KOPT-K1 (cell line): Measurements from ENCODE around the gene VIPR2.

Experiments
- H3K27ac ChIP-seq: fragments of 200-600 bp; sonication (generic); 2 replicates; pipeline ENCODE4 v1.5.1; 2016; ENCODE audit warnings: antibody characterized with exemption, mild to moderate bottlenecking, low read depth, low read length; ENCODE audit not compliant: poor library complexity, severe bottlenecking
- H3K36me3 ChIP-seq: fragments of 200-600 bp; sonication (generic); 2 replicates; pipeline ENCODE4 v1.5.1; 2017; ENCODE audit warnings: antibody characterized with exemption, mild to moderate bottlenecking, low read length, moderate library complexity; ENCODE audit not compliant: insufficient read depth
- H3K9me3 ChIP-seq: fragments of 200-600 bp; sonication (generic); 2 replicates; pipeline ENCODE4 v1.5.1; 2017; ENCODE audit warnings: antibody characterized with exemption, low read length, mild to moderate bottlenecking; ENCODE audit not compliant: insufficient read depth, poor library complexity, severe bottlenecking

Gene VIPR2

DNA sequence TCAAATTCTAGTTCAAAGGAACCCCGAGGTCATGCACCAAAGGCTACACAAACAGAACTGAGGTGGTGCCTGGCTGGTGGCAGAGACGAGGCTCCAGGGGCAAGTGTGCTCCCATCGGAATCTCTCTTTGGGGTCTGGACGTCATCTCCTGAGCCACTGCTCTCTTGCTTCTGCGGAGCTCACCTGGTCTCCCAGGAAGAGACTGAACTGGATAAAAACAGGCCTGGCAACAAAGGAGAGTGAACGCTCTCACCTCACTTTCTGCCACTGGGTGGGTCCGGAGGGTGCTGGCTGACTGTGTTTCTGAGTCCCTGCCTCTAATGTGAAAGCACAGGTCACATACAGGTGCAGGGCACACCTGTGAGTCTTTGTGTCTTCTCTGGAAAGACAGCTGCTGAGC lies 22.4 kb downstream of the VIPR2 start:
- peaks cover 97% of the 10 kb centered on the region for H3K36me3 ChIP-seq
- H3K27ac ChIP-seq: no peak overlapping the region
- H3K9me3 ChIP-seq: peaks cover 21% of the 10 kb centered on the region

GRCh38 chr7:159121476-159121875 lies 23.2 kb downstream of the VIPR2 start:
- no peak overlapping the region for H3K27ac ChIP-seq
- peaks cover 97% of the 10 kb centered on the region for H3K36me3 ChIP-seq
- H3K9me3 ChIP-seq: peaks cover 21% of the 10 kb centered on the region

DNA sequence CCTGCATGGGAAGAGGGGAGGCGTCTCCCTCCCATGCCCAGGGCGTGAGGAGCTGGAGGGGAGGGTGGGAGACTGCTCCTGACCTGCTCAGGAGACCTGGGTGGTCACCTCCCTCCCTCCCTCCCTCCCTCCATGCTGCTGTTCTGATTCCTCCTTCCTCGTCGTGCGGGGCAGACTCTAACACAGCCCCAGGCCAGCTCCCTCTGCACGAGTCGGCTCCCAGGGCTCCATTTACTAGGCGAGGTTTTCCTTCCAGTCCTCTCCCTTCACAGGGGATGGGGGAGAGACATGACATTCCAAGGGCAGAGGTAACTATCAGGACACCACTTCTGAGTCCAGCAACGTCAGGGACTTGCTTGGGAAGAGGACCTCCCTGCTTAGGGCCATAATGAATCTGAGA lies 23.6 kb downstream of the VIPR2 start:
- peaks cover 97% of the 10 kb centered on the region for H3K36me3 ChIP-seq
- H3K9me3 ChIP-seq: peaks cover 21% of the 10 kb centered on the region
- no peak overlapping the region for H3K27ac ChIP-seq

- Histone ChIP-seq H3K27ac (no peak overlapping the region), H3K36me3 (peaks cover 97% of the 10 kb centered on the region), H3K9me3 (peaks cover 21% of the 10 kb centered on the region)
Observed at GRCh38 chr7:159120540-159120919, 24.1 kb downstream of the VIPR2 start.

GRCh38 chr7:159119851-159120539 lies 24.7 kb downstream of the VIPR2 start:
- H3K36me3 ChIP-seq: peaks cover 95% of the 10 kb centered on the region
- peaks cover 16% of the 10 kb centered on the region for H3K9me3 ChIP-seq
- H3K27ac ChIP-seq: peak overlapping the region; percentile 34

GRCh38 chr7:159119026-159119741 lies 25.5 kb downstream of the VIPR2 start:
- Histone ChIP-seq H3K27ac (peak overlapping the region; percentile 34), H3K36me3 (peaks cover 87% of the 10 kb centered on the region), H3K9me3 (peaks cover 10% of the 10 kb centered on the region)

DNA sequence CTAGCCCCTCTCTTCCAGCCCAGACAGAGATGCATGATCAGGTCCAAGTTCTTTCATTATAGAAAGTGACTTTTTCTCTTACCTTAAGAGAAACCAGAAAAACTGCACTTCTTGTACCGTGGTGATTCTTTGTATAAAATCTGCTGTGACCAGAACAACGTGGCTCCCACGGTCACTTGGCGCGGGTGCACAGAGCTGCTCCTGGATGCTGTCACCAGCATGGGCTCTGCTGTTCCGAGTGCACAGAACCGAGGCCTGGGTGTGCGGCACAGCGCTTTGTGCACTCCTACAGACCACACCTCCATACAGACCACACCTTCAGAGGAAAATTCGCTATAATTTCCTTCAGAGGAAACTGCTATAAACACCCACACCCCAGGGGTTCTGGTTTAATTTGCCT lies 26.0 kb downstream of the VIPR2 start:
- peak overlapping the region; percentile 34 for H3K27ac ChIP-seq
- peaks cover 4% of the 10 kb centered on the region for H3K9me3 ChIP-seq
- peaks cover 81% of the 10 kb centered on the region for H3K36me3 ChIP-seq

GRCh38 chr7:159118197-159118595 lies 26.5 kb downstream of the VIPR2 start:
- peak overlapping the region; percentile 34 for H3K27ac ChIP-seq
- H3K9me3 ChIP-seq: peaks cover under 1% of the 10 kb centered on the region
- peaks cover 82% of the 10 kb centered on the region for H3K36me3 ChIP-seq

DNA sequence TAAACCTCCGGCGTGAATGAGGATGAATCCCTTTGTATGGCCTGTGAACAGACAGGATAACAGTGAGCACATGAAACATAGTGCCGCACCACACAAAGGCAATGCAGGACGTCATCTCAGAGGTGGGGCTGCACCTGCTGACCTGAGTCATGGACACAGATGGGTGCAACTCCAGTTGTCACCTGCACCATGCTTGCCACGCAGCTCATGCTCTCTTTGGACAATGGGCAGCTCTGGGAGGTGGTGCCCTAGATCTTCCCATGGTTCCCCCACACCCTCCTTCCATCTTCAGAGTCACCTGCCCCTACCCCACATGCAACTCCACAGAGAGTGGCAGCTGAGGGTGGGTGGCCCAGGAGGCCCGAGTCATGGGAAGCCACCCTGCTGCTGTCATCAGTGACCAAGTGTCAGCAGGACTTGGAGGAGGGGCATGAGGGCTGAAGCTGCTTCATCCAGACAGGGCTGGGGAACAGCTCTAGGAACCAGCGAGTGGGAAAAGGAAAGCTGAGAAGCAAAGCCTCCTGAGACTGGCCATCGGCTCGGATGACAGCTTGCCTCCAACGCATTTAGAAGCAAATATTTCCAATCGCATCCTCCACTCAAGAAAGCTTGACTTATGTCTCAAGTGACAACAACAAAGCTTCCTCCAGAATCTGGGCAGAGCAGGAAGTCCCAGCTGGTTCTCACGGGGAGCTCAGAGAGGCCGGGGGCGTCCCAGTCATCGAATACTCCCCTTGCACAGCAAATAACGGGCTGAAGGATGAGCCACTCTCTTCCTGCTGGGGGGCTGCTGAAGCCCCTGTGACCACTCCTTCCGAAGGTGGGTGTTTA lies 27.1 kb downstream of the VIPR2 start:
- H3K9me3 ChIP-seq: no peaks in the 10 kb centered on the region
- peaks cover 84% of the 10 kb centered on the region for H3K36me3 ChIP-seq
- peak overlapping the region; percentile 34 for H3K27ac ChIP-seq

DNA sequence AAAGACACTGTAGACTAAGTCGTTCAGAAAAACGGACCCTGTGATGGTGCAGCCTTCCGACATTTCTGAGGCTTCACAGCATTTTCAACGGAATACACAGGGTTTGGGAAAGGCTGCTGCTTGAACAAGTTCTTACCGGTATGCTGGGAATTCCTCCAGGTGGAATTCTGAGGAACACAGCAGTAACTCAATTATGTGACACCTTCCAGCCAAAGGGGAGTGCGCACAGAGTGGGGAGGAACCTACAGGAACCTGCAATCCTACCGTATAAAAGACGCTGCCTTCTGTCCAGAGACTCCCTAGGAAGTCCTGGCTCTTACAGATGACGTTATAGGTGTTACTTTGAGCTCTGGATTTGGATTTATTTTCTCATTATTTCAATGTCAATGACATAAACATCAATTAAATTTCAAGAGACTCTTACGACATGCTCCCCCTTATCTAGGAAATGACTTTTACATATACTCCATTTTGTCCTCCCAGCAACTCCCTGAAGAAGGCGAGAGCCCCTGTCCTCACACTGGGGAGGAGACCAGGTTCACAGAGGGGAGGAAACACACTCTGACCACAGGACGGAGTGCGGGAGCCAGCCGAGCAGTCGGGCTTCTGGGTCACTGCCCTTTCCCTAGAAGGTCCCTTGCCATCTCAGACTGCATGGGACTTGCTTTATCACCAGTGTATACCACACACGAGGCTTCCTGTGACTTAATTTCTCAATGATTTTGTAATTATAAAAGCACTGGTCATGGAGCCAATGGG lies 27.9 kb downstream of the VIPR2 start:
- H3K9me3 ChIP-seq: no peaks in the 10 kb centered on the region

DNA sequence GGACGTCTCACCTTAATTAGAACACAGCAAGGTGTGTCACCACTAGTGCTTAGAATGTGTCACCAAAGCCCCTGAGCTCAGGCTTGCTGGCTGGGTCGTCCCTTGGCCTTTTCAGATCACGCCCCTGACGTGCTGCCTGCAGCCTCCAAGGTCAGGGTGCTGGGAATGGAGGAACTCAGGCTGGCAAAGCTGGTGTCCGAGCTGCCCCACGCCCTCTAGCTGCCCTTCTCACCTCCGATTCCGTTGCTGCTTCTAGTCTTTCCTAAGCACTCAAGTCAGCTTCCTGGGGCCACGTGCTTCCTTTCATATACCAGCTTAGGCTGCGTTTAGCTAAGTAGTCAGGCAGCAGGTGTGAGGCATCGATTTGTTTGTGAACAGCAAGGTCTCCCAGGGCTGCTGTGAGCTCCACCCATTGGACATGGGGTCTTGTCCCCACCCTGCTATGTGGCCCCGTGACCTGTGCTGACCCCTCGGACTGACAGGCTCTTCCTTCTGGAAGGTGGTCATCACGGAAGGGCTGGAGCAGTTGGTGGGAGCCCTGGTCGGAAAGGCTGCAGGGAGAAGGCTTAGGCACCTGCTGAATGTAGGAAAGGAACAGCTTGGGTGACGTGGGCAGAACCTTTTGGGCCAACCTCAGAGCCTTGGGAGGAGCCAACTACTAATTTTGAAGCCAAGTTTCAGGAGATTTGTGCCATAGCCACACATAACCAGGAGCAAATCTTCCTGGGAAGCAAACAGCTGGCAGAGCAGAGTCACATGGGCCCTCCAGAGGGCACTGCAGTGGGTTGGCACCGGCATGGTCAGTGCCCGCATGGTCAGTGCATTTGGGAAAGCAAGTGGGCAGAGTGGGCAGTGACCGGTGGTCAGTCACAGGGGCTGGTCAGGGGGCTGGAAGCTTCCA lies 28.8 kb downstream of the VIPR2 start:
- Histone ChIP-seq H3K27ac (peak overlapping the region; percentile 70), H3K9me3 (no peaks in the 10 kb centered on the region), H3K36me3 (peaks cover 77% of the 10 kb centered on the region)

More for the DNA sequence above, 27.9 kb downstream of the VIPR2 start:
- H3K27ac ChIP-seq: peak overlapping the region; percentile 70
- peaks cover 81% of the 10 kb centered on the region for H3K36me3 ChIP-seq

- Histone ChIP-seq H3K36me3 (peaks cover 69% of the 10 kb centered on the region), H3K9me3 (no peaks in the 10 kb centered on the region), H3K27ac (peak overlapping the region; percentile 70)
Observed at GRCh38 chr7:159114981-159115380, 29.7 kb downstream of the VIPR2 start.

GRCh38 chr7:159114096-159114495 lies 30.6 kb downstream of the VIPR2 start:
- no peak overlapping the region for H3K27ac ChIP-seq
- no peaks in the 10 kb centered on the region for H3K9me3 ChIP-seq
- peaks cover 69% of the 10 kb centered on the region for H3K36me3 ChIP-seq

- no peak overlapping the region for H3K27ac ChIP-seq
- H3K9me3 ChIP-seq: no peaks in the 10 kb centered on the region
- H3K36me3 ChIP-seq: peaks cover 69% of the 10 kb centered on the region
Observed at GRCh38 chr7:159113056-159113455, 31.6 kb downstream of the VIPR2 start.
